Effector memory CD8-positive, alpha-beta T cell (primary cell): ENCODE measurements around the gene ATRAID.
A peak's percentile ranks its signal among the peaks of the same experiment; 100 is the strongest.
"Not testable (repeated sequence)": the region's sequence is repeated elsewhere in the genome, so short reads cannot be mapped to it uniquely, and the experiment has no call there.

ENCODE experiments used
- ATAC-seq: fragments of 150-1000 bp; cut with Tn5 transposase; replicated peaks from 2 replicates; pipeline ENCODE4 v1.10.0; 2021; ENCODE audit warnings: mild to moderate bottlenecking, moderate library complexity
- DNase-seq, 3 experiments: peaks; one replicate each; pipeline ENCODE4 v3.0.0; 2021
- H3K27ac Mint-ChIP-seq, 2 donors: one replicate each; pipeline ENCODE4 v1.8.0; 2022; ENCODE audit warnings: mild to moderate bottlenecking in 2 of 2, mixed read lengths in 2 of 2, moderate library complexity in 2 of 2
- H3K27me3 Mint-ChIP-seq, 2 donors: one replicate each; pipeline ENCODE4 v1.8.0; 2022; ENCODE audit warnings: mixed read lengths in 2 of 2
- H3K36me3 Mint-ChIP-seq: one replicate; pipeline ENCODE4 v1.8.0; 2022; ENCODE audit warnings: mild to moderate bottlenecking, moderate library complexity, mixed read lengths; ENCODE audit not compliant: insufficient read depth
- H3K4me1 Mint-ChIP-seq, 2 donors: one replicate each; pipeline ENCODE4 v1.8.0; 2022; ENCODE audit warnings: low read depth in 2 of 2, mixed read lengths in 2 of 2
- H3K4me3 Mint-ChIP-seq, 2 donors: one replicate each; pipeline ENCODE4 v1.8.0; 2022; ENCODE audit warnings: mild to moderate bottlenecking in 2 of 2, mixed read lengths in 2 of 2, moderate library complexity in 2 of 2
- H3K9me3 Mint-ChIP-seq, 2 donors: one replicate each; pipeline ENCODE4 v1.8.0; 2022; ENCODE audit warnings: mixed read lengths in 2 of 2
- total RNA-seq, 9 experiments: gene quantifications; one replicate each; lab custom pipeline; 2026; lab: John Stamatoyannopoulos, UW

ATRAID gene
- 34.3 to 74.9 (median 62.6) reads per million in 9 experiments for total RNA-seq

GRCh38 chr2:27211943-27212625, at the start of gene ATRAID, which contains the start of gene SLC5A6:
ATRAID (plus strand) TSS chr2:27212041; CDS start chr2:27212369, 328 bp downstream.
SLC5A6 (minus strand) TSS chr2:27212268; CDS start chr2:27207650, 4,618 bp downstream.
- ATAC-seq (peak; percentile 87), DNase-seq (peak; percentile 83 to 89 (median 87))
- H3K9me3 Mint-ChIP-seq = no peaks in the 10 kb centered on the region
- no peaks in the 10 kb centered on the region for H3K27me3 Mint-ChIP-seq
- H3K4me3 Mint-ChIP-seq = peak within 1 kb of the TSS; percentile 96 to 100
- peaks cover 22 to 36% of the 10 kb centered on the region in 2 donors for H3K4me1 Mint-ChIP-seq
- peak within 1 kb of the TSS; percentile 100 for H3K27ac Mint-ChIP-seq
- peaks cover 23% of the 10 kb centered on the region for H3K36me3 Mint-ChIP-seq

- no peak for DNase-seq
Measured at GRCh38 chr2:27162151-27163121, 49.4 kb upstream of the ATRAID start.

GRCh38 chr2:27164960-27165763, 46.7 kb upstream of the ATRAID start:
- Mint-ChIP-seq H3K4me3 (no peak overlapping the region), H3K27me3 (peaks cover 0 to 7% of the 10 kb centered on the region in 2 donors), H3K36me3 (no peaks in the 10 kb centered on the region), H3K9me3 (no peaks in the 10 kb centered on the region), H3K4me1 (no peaks in the 10 kb centered on the region), H3K27ac (no peak overlapping the region)
- DNase-seq = no peak
- no peak for ATAC-seq

More at GRCh38 chr2:27162151-27163121, 49.4 kb upstream of the ATRAID start:
- no peak for ATAC-seq
- Mint-ChIP-seq H3K27ac (no peak overlapping the region), H3K4me3 (no peak overlapping the region), H3K9me3 (no peaks in the 10 kb centered on the region), H3K4me1 (no peaks in the 10 kb centered on the region), H3K27me3 (peaks cover 10 to 17% of the 10 kb centered on the region in 2 donors), H3K36me3 (peaks cover 2% of the 10 kb centered on the region)

GRCh38 chr2:27170581-27171337, 41.1 kb upstream of the ATRAID start:
- ATAC-seq (no peak), DNase-seq (no peak)
- H3K4me1 Mint-ChIP-seq = peaks cover 0 to 4% of the 10 kb centered on the region in 2 donors
- H3K9me3 Mint-ChIP-seq = no peaks in the 10 kb centered on the region
- peaks cover 9 to 11% of the 10 kb centered on the region in 2 donors for H3K27me3 Mint-ChIP-seq
- H3K27ac Mint-ChIP-seq = no peak overlapping the region
- H3K4me3 Mint-ChIP-seq = peak overlapping the region in 1 of 2 donors; percentile 20
- peaks cover 5% of the 10 kb centered on the region for H3K36me3 Mint-ChIP-seq

GRCh38 chr2:27171351-27171848, 40.4 kb upstream of the ATRAID start:
- Mint-ChIP-seq H3K4me1 (peaks cover 0 to 4% of the 10 kb centered on the region in 2 donors), H3K4me3 (no peak overlapping the region), H3K36me3 (peaks cover 5% of the 10 kb centered on the region), H3K27ac (no peak overlapping the region), H3K9me3 (no peaks in the 10 kb centered on the region), H3K27me3 (peaks cover 9 to 11% of the 10 kb centered on the region in 2 donors)
- ATAC-seq = no peak
- DNase-seq = no peak

GRCh38 chr2:27174638-27175037, 37.2 kb upstream of the ATRAID start:
- DNase-seq (no peak), ATAC-seq (no peak)
- Mint-ChIP-seq H3K27me3 (peaks cover 15 to 25% of the 10 kb centered on the region in 2 donors), H3K36me3 (peaks cover 5% of the 10 kb centered on the region), H3K4me3 (no peak overlapping the region), H3K27ac (no peak overlapping the region), H3K4me1 (peaks cover 0 to 4% of the 10 kb centered on the region in 2 donors), H3K9me3 (no peaks in the 10 kb centered on the region)

GRCh38 chr2:27175330-27175729, 36.5 kb upstream of the ATRAID start:
- peaks cover 0 to 4% of the 10 kb centered on the region in 2 donors for H3K4me1 Mint-ChIP-seq
- H3K27me3 Mint-ChIP-seq = peaks cover 20 to 30% of the 10 kb centered on the region in 2 donors
- no peak overlapping the region for H3K4me3 Mint-ChIP-seq
- ATAC-seq = no peak
- peaks cover 5% of the 10 kb centered on the region for H3K36me3 Mint-ChIP-seq
- no peaks in the 10 kb centered on the region for H3K9me3 Mint-ChIP-seq
- H3K27ac Mint-ChIP-seq = no peak overlapping the region
- no peak for DNase-seq

- H3K9me3 Mint-ChIP-seq, ATAC-seq, H3K4me1 Mint-ChIP-seq, H3K36me3 Mint-ChIP-seq, DNase-seq, H3K4me3 Mint-ChIP-seq, H3K27ac Mint-ChIP-seq: not testable (repeated sequence)
- peaks cover 20 to 29% of the 10 kb centered on the region in 2 donors for H3K27me3 Mint-ChIP-seq
Measured at GRCh38 chr2:27175781-27176180, 36.1 kb upstream of the ATRAID start.

GRCh38 chr2:27177441-27178351, 34.1 kb upstream of the ATRAID start:
- H3K9me3 Mint-ChIP-seq = no peaks in the 10 kb centered on the region
- DNase-seq (no peak), ATAC-seq (no peak)
- peaks cover 36 to 43% of the 10 kb centered on the region in 2 donors for H3K27me3 Mint-ChIP-seq
- no peaks in the 10 kb centered on the region for H3K36me3 Mint-ChIP-seq
- no peak overlapping the region for H3K4me3 Mint-ChIP-seq
- H3K27ac Mint-ChIP-seq = no peak overlapping the region
- no peaks in the 10 kb centered on the region for H3K4me1 Mint-ChIP-seq

- H3K27me3 Mint-ChIP-seq = peaks cover 42 to 45% of the 10 kb centered on the region in 2 donors
- no peak for DNase-seq
- H3K4me3 Mint-ChIP-seq = no peak overlapping the region
- H3K27ac Mint-ChIP-seq = no peak overlapping the region
- no peaks in the 10 kb centered on the region for H3K36me3 Mint-ChIP-seq
- no peaks in the 10 kb centered on the region for H3K4me1 Mint-ChIP-seq
- no peaks in the 10 kb centered on the region for H3K9me3 Mint-ChIP-seq
- no peak for ATAC-seq
Measured at GRCh38 chr2:27178469-27178868, 33.4 kb upstream of the ATRAID start.

- ATAC-seq (no peak), DNase-seq (no peak)
- peaks cover 52 to 55% of the 10 kb centered on the region in 2 donors for H3K27me3 Mint-ChIP-seq
- H3K36me3 Mint-ChIP-seq = no peaks in the 10 kb centered on the region
- no peaks in the 10 kb centered on the region for H3K4me1 Mint-ChIP-seq
- H3K9me3 Mint-ChIP-seq = no peaks in the 10 kb centered on the region
- H3K27ac Mint-ChIP-seq = no peak overlapping the region
- no peak overlapping the region for H3K4me3 Mint-ChIP-seq
Measured at GRCh38 chr2:27179344-27180000, 32.4 kb upstream of the ATRAID start.
